Measurements from ENCODE around the gene DLL3.

Gene DLL3

GRCh38 chr19:39518458-39518857 lies 19.7 kb downstream of the DLL3 start:
- no peak for DNase-seq

- DNase-seq, result no peak
These were observed 20.2 kb downstream of the DLL3 start for GRCh38 chr19:39518975-39519374.

DNA sequence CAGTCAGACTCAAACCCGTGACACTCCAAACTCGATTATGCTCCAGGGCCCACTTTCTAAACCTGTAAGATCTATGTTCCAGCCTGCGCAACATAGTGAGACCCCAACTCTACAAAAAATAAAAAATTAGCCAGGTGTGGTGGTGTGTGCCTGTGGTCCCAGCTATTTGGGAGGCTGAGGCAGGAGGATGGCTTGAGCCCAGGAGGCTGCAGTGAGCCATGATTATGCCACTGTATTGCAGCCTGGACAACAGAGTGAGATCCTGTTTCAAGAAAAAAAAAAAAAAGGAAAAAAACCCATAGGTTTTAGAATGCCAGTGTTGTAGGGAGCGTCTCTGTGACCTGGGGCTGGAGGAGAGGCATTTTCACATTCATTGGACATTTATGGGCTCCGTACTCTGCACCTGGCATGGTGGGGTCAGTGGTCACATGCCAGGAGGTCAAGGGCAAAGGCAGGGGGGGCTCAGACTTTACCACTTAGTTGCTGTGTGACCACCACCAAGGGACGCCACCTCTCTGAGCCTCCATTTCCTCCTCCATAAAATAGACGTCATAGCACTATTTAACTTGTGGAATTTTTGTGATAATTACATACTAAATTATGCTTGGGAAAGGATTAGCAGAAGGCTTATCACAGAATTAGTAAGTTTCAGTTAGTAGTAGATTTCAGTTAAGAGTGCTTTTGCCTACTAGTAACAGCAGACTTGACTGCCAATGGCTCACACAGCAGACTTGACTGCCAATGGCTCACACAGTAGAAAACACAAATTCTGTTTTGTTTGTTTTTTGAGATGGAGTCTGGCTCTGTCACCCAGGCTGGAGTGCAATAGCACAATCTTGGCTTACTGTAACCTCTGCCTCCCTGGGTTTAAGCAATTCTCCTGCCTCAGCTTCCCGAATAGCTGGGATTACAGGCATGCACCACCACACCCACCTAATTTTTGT lies 22.1 kb downstream of the DLL3 start:
- no peak for DNase-seq

GRCh38 chr19:39524495-39524894 lies 25.7 kb downstream of the DLL3 start:
- DNase-seq, result no peak

DNA sequence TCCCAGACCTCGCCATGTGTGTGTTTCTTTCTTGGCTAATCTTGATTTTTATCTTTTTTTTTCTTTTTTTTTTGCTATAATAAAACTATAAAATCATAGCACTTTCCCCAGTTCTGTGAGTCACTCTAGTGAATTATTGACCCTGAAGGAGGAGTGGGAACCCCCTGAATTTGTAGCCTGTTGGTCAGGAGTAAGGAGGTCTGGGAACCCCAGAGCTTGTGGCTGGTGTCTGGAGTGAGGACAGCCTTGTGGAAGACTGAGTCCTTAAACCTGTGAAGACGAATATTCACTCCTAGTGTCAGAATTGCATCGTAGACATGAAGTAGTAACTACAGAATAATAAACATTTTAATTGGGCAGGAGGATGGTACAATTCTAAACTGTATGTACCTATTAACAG lies 26.5 kb downstream of the DLL3 start:
- no peak for DNase-seq

DNA sequence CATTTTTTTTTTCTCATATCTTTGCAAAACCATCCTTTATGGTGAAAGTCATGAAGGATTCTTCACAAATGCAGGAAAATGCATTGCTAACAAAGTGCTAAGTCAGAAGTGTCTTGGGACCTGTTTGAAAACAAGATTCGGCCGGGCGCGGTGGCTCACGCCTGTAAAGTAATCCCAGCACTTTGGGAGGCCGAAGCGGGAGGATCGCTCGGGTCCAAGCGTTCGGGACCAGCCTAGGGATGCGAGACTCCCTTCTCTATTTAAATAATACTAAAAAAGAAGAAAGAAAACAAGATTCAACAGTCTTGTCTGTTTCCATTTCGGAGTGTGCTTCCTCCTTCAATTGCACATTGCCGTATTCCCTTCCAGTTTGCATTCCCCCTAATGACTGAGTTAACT lies 33.1 kb downstream of the DLL3 start:
- no peak for DNase-seq

- DNase-seq, result peak; percentile 96
These were observed 33.7 kb downstream of the DLL3 start, which contains the start of gene EID2B for GRCh38 chr19:39532233-39533002. Gene EID2B, minus strand, starts transcription at chr19:39532852. Its CDS starts 50 bp downstream, at chr19:39532802.

- DNase-seq, result no peak
These were observed 34.3 kb downstream of the DLL3 start for GRCh38 chr19:39533003-39533512.

DNA sequence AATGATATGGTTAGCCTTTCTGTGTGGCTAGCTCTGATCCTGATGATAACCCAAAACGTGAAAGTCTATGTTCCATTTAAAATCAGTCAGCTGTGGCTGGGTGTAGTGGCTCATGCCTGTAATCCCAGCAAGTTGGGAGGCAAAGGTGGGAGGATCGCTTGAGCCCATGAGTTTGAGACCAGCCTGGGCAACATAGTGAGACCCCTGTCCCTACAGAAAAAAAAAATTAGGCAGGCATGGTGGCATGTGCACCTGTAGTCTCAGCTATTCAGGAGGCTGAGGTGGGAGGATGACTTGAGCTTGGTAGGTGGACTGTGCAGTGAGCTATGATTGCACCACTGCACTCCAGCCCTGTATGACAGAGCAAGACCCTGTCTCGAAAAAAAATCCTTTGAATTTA lies 35.0 kb downstream of the DLL3 start:
- no peak for DNase-seq

GRCh38 chr19:39539165-39539517 lies 40.4 kb downstream of the DLL3 start:
- no peak for DNase-seq

DNA sequence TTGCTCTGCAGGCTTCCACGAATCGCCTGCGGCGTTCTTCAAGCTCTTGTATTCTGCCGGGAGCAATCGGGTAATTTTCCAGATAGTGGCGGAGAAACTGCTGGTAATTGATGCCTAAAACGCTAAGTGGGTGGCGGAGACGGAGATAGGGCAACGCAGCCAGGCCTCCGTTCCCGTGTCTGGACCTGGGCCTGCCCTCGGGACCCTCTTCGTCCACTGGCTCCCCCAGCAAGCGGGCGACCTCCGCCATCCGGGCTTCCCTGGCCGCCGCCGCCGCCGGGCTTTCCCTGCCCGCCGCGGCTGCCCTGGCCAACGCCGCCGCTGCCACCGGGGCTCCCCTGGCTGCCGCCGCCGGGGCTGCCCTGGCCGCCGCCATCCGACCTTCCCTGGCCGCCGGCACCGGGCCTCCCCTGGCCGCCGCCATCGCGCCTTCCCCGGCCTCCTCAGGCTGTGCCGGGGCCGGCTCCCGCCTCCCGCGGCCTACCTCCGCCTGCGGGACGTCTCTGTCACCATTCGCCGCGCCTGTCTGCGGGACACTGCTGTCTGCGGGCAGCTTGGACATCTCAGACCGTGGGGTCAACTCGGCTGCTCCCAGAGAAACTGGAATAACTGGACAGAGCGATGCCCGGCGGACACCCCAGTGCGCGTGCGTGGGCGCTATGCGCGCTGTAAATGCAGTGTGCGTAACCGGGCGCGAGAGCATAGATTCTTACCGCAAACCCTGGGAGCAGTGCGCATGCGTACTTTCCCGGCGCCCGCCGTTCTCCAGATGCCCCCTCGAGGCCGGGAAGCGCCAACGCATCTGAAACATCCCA lies 41.0 kb downstream of the DLL3 start, which contains the start of gene EID2:
Gene EID2, minus strand, starts transcription at position 644 of the 815 bp plus-strand sequence. Its CDS starts 82 bp downstream, at position 562.
- peak; percentile 96 for DNase-seq

DNA sequence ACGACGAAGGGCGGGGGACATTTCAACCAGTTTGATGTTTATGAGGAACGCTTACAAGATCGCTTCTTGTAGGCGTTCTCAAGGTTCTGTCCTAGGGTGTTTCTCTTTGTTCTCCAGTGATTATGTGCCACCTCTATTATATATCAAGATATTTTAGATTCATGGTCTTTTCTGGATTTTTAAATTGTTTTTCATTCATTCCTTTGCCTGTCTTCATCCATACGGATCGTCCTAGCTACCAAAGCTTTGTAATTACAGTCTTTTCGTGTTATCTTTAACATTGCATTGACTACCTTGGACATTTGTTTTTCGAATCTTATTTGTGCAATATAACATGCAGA lies 41.6 kb downstream of the DLL3 start:
- no peak for DNase-seq

DNA sequence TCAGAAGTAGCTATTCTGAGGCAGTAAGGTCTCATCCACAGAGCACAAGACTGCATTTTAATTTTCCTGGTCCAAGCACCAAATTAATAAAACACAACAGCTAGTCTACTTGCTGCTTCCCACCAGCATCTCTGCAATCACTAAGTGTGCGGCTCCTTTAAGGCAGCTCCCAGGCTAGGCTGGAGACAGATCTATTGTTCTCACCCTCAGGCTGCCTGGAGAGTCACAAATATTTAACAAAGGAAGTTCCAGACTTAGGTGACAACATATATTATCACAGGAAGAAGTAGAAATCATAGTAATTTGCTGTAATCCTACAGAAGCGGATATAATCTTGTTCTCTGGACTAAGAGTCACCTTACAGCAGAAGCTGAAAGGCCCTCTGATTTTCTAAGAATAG lies 43.5 kb downstream of the DLL3 start:
- DNase-seq, result no peak

- no peak for DNase-seq
These were observed 44.7 kb downstream of the DLL3 start for GRCh38 chr19:39543477-39543857.

DNA sequence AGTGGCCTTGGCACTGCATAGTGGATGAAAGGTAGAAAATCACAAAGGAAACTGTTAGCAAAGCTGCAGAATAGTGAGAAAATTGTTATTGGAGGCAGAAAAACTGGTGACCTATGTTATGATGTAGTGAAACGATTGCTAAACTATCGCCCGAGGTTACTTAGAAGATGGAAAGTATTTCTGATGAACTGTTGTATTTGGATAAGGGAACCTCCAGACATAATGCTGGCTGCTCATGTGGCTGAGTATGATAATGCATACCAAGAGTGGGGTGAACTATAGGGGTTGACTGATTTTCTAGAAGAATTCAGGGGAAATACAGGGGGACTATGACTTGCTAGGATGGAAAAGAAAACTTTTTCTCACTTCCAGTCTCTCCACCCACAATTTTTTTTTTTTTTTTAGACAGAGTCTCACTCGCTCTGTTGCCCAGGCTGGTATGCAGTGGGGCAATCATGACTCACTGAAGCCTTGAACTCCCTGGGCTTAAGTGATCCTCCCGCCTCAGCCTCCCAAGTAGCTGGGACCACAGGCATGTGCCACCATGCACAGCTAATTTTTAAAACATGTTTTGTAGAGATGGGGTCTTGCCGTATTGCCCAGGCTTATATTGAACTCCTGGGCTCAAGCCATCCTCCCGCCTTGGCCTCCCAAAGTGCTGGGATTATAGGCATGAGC lies 45.6 kb downstream of the DLL3 start:
- DNase-seq, result peak; percentile 18

DNA sequence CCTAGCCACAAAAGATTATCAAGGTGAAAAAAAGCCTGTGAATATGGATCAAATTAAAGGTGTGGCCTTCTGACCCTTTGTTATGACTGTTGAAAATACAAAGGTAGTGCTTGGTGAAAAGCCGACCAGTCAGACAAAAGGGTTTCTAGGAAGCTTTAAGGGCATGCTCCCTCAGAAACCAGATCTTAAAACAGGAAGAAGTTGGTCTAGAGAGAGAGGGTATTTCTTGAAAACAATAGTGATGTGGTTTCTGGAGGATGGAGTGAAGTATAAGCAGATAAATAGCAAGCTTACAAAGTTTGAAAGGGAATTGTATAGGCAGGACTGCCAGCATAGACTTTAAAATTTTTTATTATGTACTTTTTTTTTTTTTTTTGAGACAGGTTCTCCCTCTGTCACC lies 46.2 kb downstream of the DLL3 start:
- no peak for DNase-seq

GRCh38 chr19:39546599-39546998 lies 47.9 kb downstream of the DLL3 start:
- DNase-seq, result no peak

GRCh38 chr19:39550197-39550596 lies 51.5 kb downstream of the DLL3 start:
- no peak for DNase-seq

DNA sequence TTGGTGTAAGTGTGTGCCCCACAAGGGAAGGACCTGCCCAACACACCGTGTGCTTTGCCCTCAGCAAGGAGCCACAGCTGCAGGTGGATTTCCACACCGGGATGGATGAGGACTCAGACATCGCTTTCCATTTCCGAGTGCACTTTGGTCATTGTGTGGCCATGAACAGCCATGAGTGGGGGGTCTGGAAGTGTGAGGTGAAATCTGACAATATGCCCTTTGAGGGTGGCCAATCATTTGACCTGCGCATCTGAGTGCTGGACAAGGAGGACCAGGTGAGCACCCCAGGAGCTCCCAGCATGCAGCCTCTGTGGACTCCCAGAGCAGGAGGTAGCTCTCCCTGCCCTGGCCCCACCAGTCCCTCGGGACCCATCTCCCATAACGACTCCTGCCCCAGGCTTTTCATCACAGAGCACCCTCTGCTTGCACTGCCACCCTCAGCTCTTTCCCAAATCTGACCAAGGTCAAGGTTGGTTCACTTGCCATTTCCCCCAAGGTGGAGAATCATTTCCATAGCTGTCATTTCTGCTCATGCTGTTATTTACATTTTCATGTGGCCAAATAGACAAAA lies 54.4 kb downstream of the DLL3 start:
- DNase-seq, result no peak

GRCh38 chr19:39554701-39555311 lies 56.1 kb downstream of the DLL3 start:
- DNase-seq, result no peak

DNA sequence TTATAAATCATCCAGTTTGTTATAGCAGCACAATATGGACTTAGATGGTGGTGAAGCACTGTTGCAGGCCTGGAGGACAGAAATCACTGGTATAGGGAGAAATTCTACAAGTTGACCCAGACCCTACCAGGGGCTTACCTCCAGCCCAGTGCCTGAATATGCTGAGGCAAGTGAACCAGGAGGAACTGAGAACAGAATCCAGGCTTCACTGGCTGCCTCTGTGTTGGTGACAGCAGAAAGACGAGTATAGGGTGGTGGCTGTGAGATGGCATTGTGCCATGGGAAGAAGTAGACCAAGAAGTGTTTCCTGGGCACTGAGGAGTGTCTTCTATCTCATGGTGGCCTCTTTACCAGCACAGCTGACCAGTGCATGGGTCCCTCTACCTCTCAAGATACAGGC lies 57.1 kb downstream of the DLL3 start:
- no peak for DNase-seq
